Upper lobe of left lung (tissue), 6 donors: ENCODE measurements around the gene PRKG1. TPM values are rescaled to one million over a fixed set of nuclear protein-coding genes. Genes with fewer than 3 reads are reported as not detected.

Experiments
- ATAC-seq, 2 donors: fragments of 200-7000 bp; cut with Tn5 transposase; one replicate each; pipeline ENCODE4 v1.9.1; 2022; ENCODE audit warnings: mild to moderate bottlenecking in 2 of 2, moderate library complexity in 2 of 2; ENCODE audit not compliant: low FRiP score in 2 of 2
- DNase-seq, 2 donors: peaks; one replicate each; pipeline ENCODE4 v3.0.0-alpha.2; 2019 to 2020
- H3K27ac ChIP-seq, 4 donors: fragments of 200-600 bp; sonication (generic); one replicate each; pipeline ENCODE4 v1.5.1; 2016 to 2019
- H3K27me3 ChIP-seq, 4 donors: fragments of 200-600 bp; sonication (generic); one replicate each; pipeline ENCODE4 v1.5.1; 2017 to 2019
- H3K36me3 ChIP-seq, 4 donors: fragments of 200-600 bp; sonication (generic); one replicate each; pipeline ENCODE4 v1.5.1; 2016 to 2019
- H3K4me1 ChIP-seq, 4 donors: fragments of 200-600 bp; sonication (generic); one replicate each; pipeline ENCODE4 v1.5.1; 2018 to 2019
- H3K4me3 ChIP-seq, 4 donors: fragments of 200-600 bp; sonication (generic); one replicate each; pipeline ENCODE4 v1.5.1; 2017 to 2019; ENCODE audit warnings: mild to moderate bottlenecking in 2 of 4, moderate library complexity in 1 of 4
- H3K9me3 ChIP-seq, 4 donors: fragments of 200-600 bp; sonication (generic); one replicate each; pipeline ENCODE4 v1.5.1; 2018 to 2019
- CTCF ChIP-seq, 6 experiments: fragments of 450-650 bp in 4 of 6; fragments of 200-600 bp in 2 of 6; sonication (generic) in 2 of 6; IDR thresholded peaks; one replicate each; pipeline ENCODE4 v1.5.1; 2016 to 2019; ENCODE audit warnings: antibody characterized with exemption in 6 of 6
- EP300 ChIP-seq, 4 donors: sonication (generic); formaldehyde crosslinking; IDR thresholded peaks; one replicate each; pipeline ENCODE4 v1.5.1; 2017; ENCODE audit warnings: antibody characterized with exemption in 4 of 4, control low read depth in 2 of 4
- POLR2A ChIP-seq, 4 donors: fragments of 450-650 bp; IDR thresholded peaks; one replicate each; pipeline ENCODE4 v1.5.1; 2016 to 2017; ENCODE audit warnings: antibody characterized with exemption in 4 of 4, mild to moderate bottlenecking in 2 of 4
- POLR2AphosphoS5 ChIP-seq, 2 donors: sonication (generic); formaldehyde crosslinking; IDR thresholded peaks; one replicate each; pipeline ENCODE4 v1.5.1; 2017; ENCODE audit warnings: antibody characterized with exemption in 2 of 2
- WGBS, 2 donors: methylation state at CpG; one replicate each; pipeline ENCODE4 v1.1.5; 2017 to 2018; 5-methylcytosine and 5-hydroxymethylcytosine counted together
- total RNA-seq, 6 donors: library from RNA; depleted of rRNA in 4 of 6; stranded (reverse); fragments of >200 nt in 4 of 6; gene quantifications; one replicate each; pipeline versions ENCODE4 v1.1.0 to v1.2.1, GENCODE V29; 2016 to 2021
- donor health status: DM: no; HTN: no; CAD: no; lungs with moderate emphysema.
- donor health status: DM: no; HTN: yes; CAD: no; lungs with severe emphysema.

Gene PRKG1
- total RNA-seq, 6 donors from 2014 or later: 12.9 to 43.0 (median 25.0) TPM

DNA sequence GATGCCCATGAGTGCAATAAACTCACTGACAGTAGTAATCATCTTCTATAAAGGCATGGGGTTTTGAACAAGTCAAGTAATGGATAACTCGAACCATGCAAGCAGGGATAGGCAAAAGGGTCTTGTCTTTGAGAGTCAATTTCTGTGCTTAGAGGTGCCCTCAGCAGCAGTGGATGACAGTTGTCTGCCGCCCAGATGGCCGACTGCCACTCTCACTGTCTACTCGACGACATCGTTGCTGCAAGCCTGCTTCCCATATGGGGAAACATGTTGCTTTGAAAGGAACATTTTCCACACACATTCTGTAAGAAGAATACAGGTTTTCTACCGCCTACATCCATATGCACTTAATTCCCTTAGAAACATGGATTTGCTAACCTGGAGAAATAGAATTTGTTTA is 1003.5 kb downstream of the PRKG1 start:
- H3K4me3 ChIP-seq: no peak overlapping the region
- no peaks in the 10 kb centered on the region for H3K27me3 ChIP-seq
- ATAC-seq (no peak), DNase-seq (no peak)
- TF ChIP-seq POLR2A (IDR thresholded peaks at IDR 0.05) (no peak), EP300 (IDR thresholded peaks at IDR 0.05) (no peak), POLR2AphosphoS5 (IDR thresholded peaks at IDR 0.05) (no peak), CTCF (IDR thresholded peaks at IDR 0.05) (no peak)
- WGBS, 2 donors: 85 to 88% methylated on average over 7 of the region's 7 CpGs
- H3K36me3 ChIP-seq: no peaks in the 10 kb centered on the region
- no peaks in the 10 kb centered on the region for H3K9me3 ChIP-seq
- H3K4me1 ChIP-seq: no peaks in the 10 kb centered on the region
- no peak overlapping the region for H3K27ac ChIP-seq

GRCh38 chr10:52078397-52078937 is 1004.2 kb downstream of the PRKG1 start:
- no peaks in the 10 kb centered on the region for H3K4me1 ChIP-seq
- no peak for TF ChIP-seq POLR2A (IDR thresholded peaks at IDR 0.05)
- TF ChIP-seq EP300 (IDR thresholded peaks at IDR 0.05): no peak
- TF ChIP-seq CTCF (IDR thresholded peaks at IDR 0.05): no peak
- no peak for TF ChIP-seq POLR2AphosphoS5 (IDR thresholded peaks at IDR 0.05)
- H3K27ac ChIP-seq: no peak overlapping the region
- H3K4me3 ChIP-seq: no peak overlapping the region
- WGBS, 2 donors: 88 to 91% methylated on average over 2 of the region's 2 CpGs
- no peaks in the 10 kb centered on the region for H3K9me3 ChIP-seq
- no peaks in the 10 kb centered on the region for H3K36me3 ChIP-seq
- ATAC-seq: no peak
- DNase-seq: no peak
- no peaks in the 10 kb centered on the region for H3K27me3 ChIP-seq

DNA sequence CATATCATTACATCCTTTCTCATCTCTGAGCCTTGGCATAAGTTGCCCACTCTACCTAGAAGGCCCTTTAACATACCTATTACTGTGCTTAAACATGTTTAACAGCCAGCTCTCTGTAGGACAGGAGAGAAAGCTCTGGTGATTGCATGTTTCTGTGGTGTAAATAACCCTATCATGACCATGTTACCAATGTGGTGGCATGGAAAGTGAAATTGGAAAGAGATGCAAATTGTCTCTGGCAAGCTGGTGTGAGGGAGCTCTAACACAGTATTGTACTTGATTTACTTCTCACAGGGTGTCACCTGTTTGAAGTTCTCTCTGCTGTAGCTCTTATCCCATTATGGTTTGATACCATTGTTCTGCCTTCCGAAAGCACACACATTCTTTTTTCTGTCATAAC is 1008.0 kb downstream of the PRKG1 start:
- no peak for TF ChIP-seq EP300 (IDR thresholded peaks at IDR 0.05)
- TF ChIP-seq CTCF (IDR thresholded peaks at IDR 0.05): no peak
- no peak for TF ChIP-seq POLR2AphosphoS5 (IDR thresholded peaks at IDR 0.05)
- no peak for TF ChIP-seq POLR2A (IDR thresholded peaks at IDR 0.05)
- DNase-seq: no peak
- 83 to 89% methylated on average over 1 of the region's 1 CpG for WGBS, 2 donors
- Histone ChIP-seq H3K9me3 (no peaks in the 10 kb centered on the region), H3K4me1 (no peaks in the 10 kb centered on the region), H3K4me3 (no peak overlapping the region), H3K27ac (no peak overlapping the region), H3K27me3 (no peaks in the 10 kb centered on the region), H3K36me3 (no peaks in the 10 kb centered on the region)
- no peak for ATAC-seq

DNA sequence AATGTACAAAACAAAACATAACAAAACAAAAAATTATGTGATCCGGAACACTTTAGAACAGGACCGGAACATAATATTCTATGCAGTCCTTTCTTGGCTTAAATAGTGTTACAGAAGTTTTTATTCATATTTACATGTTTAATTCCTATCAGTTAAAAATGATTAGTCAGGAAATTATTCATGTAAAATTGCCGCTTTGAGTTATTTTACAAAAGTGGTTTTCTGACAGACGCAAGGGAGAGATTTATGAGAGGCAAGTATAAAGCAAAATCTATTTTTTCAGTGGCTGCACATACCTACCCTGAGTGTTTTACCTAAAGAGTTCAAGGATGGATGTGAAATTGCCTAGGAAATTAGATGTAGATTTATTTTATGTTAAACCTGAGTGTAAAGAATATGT is 1009.1 kb downstream of the PRKG1 start:
- H3K4me1 ChIP-seq: no peaks in the 10 kb centered on the region
- WGBS, 2 donors: 76 to 81% methylated on average over 4 of the region's 4 CpGs
- H3K9me3 ChIP-seq: no peaks in the 10 kb centered on the region
- TF ChIP-seq POLR2AphosphoS5 (IDR thresholded peaks at IDR 0.05) (no peak), CTCF (IDR thresholded peaks at IDR 0.05) (no peak), EP300 (IDR thresholded peaks at IDR 0.05) (no peak), POLR2A (IDR thresholded peaks at IDR 0.05) (no peak)
- DNase-seq: no peak
- no peak overlapping the region for H3K4me3 ChIP-seq
- no peak overlapping the region for H3K27ac ChIP-seq
- no peaks in the 10 kb centered on the region for H3K27me3 ChIP-seq
- no peaks in the 10 kb centered on the region for H3K36me3 ChIP-seq
- ATAC-seq: no peak

- H3K36me3 ChIP-seq: no peaks in the 10 kb centered on the region
- DNase-seq (no peak), ATAC-seq (no peak)
- no peak overlapping the region for H3K27ac ChIP-seq
- no peaks in the 10 kb centered on the region for H3K9me3 ChIP-seq
- no peak overlapping the region for H3K4me3 ChIP-seq
- TF ChIP-seq CTCF (IDR thresholded peaks at IDR 0.05) (no peak), POLR2AphosphoS5 (IDR thresholded peaks at IDR 0.05) (no peak), POLR2A (IDR thresholded peaks at IDR 0.05) (no peak), EP300 (IDR thresholded peaks at IDR 0.05) (no peak)
- H3K4me1 ChIP-seq: no peaks in the 10 kb centered on the region
- no peaks in the 10 kb centered on the region for H3K27me3 ChIP-seq
Observed at GRCh38 chr10:52092390-52092789, 1018.1 kb downstream of the PRKG1 start.
